H9 (cell line): ENCODE data around the gene FAM13A. TPM values are rescaled to one million over a fixed set of nuclear protein-coding genes. Genes with fewer than 3 reads are reported as not detected.

ENCODE experiments used
- DNase-seq: peaks from one replicate; pipeline ENCODE4 v3.0.0-alpha.2; 2017
- H2AFZ ChIP-seq: one replicate; pipeline ENCODE4 v1.6.1; 2013; ENCODE audit warnings: mild to moderate bottlenecking, low read length, control low read depth, moderate library complexity
- H2AK5ac ChIP-seq: 2 replicates; pipeline ENCODE4 v1.6.1; 2013; ENCODE audit warnings: low read length, control low read depth, mixed read lengths; ENCODE audit not compliant: insufficient read length
- H2BK120ac ChIP-seq: one replicate; pipeline ENCODE4 v1.6.1; 2013; ENCODE audit warnings: low read depth, mild to moderate bottlenecking, low read length, control low read depth, inconsistent platforms; ENCODE audit not compliant: poor library complexity, severe bottlenecking
- H2BK12ac ChIP-seq: 2 replicates; pipeline ENCODE4 v1.6.1; 2013; ENCODE audit warnings: low read length, control low read depth, mixed read lengths, low read depth; ENCODE audit not compliant: insufficient read length
- H2BK15ac ChIP-seq: 2 replicates; pipeline ENCODE4 v1.6.1; 2013; ENCODE audit warnings: low read depth, low read length, control low read depth
- H2BK20ac ChIP-seq: one replicate; pipeline ENCODE4 v1.6.1; 2013; ENCODE audit warnings: low read depth, mild to moderate bottlenecking, low read length, control low read depth, inconsistent platforms; ENCODE audit not compliant: poor library complexity, severe bottlenecking
- H2BK5ac ChIP-seq: 2 replicates; pipeline ENCODE4 v1.6.1; 2013; ENCODE audit warnings: low read length, control low read depth, mixed read lengths; ENCODE audit not compliant: insufficient read length
- H3K14ac ChIP-seq: 2 replicates; pipeline ENCODE4 v1.6.1; 2013; ENCODE audit warnings: low read length, control low read depth; ENCODE audit not compliant: insufficient read depth
- H3K18ac ChIP-seq: 2 replicates; pipeline ENCODE4 v1.6.1; 2013; ENCODE audit warnings: low read depth, mild to moderate bottlenecking, mixed read lengths, low read length, control low read depth; ENCODE audit not compliant: insufficient read length
- H3K23ac ChIP-seq: 2 replicates; pipeline ENCODE4 v1.6.1; 2013; ENCODE audit warnings: low read length, control low read depth, mixed read lengths, low read depth; ENCODE audit not compliant: insufficient read length
- H3K23me2 ChIP-seq: 2 replicates; pipeline ENCODE4 v1.6.1; 2013; ENCODE audit warnings: low read depth, mild to moderate bottlenecking, mixed read lengths, low read length, control low read depth; ENCODE audit not compliant: insufficient read length, poor library complexity, severe bottlenecking
- H3K27ac ChIP-seq: 2 replicates; pipeline ENCODE4 v1.5.1; 2013; ENCODE audit warnings: low read length, control low read depth, mixed read lengths, low read depth; ENCODE audit not compliant: insufficient read length
- H3K27me3 ChIP-seq: 2 replicates; pipeline ENCODE4 v1.6.1; 2013; ENCODE audit warnings: low read length, control low read depth, inconsistent platforms; ENCODE audit not compliant: insufficient read depth
- H3K4ac ChIP-seq: 2 replicates; pipeline ENCODE4 v1.6.1; 2013; ENCODE audit warnings: low read depth, mild to moderate bottlenecking, control low read depth, inconsistent platforms, low read length, moderate library complexity
- H3K4me1 ChIP-seq: 2 replicates; pipeline ENCODE4 v1.6.1; 2013; ENCODE audit warnings: low read length, control low read depth, inconsistent platforms; ENCODE audit not compliant: insufficient read depth
- H3K4me2 ChIP-seq: 2 replicates; pipeline ENCODE4 v1.6.1; 2013; ENCODE audit warnings: low read length, control low read depth, mixed read lengths; ENCODE audit not compliant: insufficient read length, insufficient read depth
- H3K56ac ChIP-seq: 2 replicates; pipeline ENCODE4 v1.6.1; 2013; ENCODE audit warnings: low read depth, mild to moderate bottlenecking, mixed read lengths, low read length, control low read depth; ENCODE audit not compliant: insufficient read length
- H3K79me1 ChIP-seq: 2 replicates; pipeline ENCODE4 v1.6.1; 2013; ENCODE audit warnings: low read depth, mild to moderate bottlenecking, moderate library complexity, low read length, control low read depth, inconsistent platforms; ENCODE audit not compliant: insufficient read depth, poor library complexity, severe bottlenecking
- H3K79me2 ChIP-seq: 2 replicates; pipeline ENCODE4 v1.6.1; 2013; ENCODE audit warnings: low read length, control low read depth, inconsistent platforms; ENCODE audit not compliant: insufficient read depth
- H3K9ac ChIP-seq: 2 replicates; pipeline ENCODE4 v1.6.1; 2013; ENCODE audit warnings: low read length, control low read depth, mixed read lengths; ENCODE audit not compliant: insufficient read length; ENCODE audit errors: extremely low read depth
- H3K9me3 ChIP-seq: one replicate; pipeline ENCODE4 v1.6.1; 2013; ENCODE audit warnings: low read depth, low read length, inconsistent platforms; ENCODE audit not compliant: control insufficient read depth
- H3T11ph ChIP-seq: one replicate; pipeline ENCODE4 v1.6.1; 2013; ENCODE audit warnings: mild to moderate bottlenecking, low read length, control low read depth, inconsistent platforms
- H4K20me1 ChIP-seq: one replicate; pipeline ENCODE4 v1.6.1; 2013; ENCODE audit not compliant: control insufficient read depth, insufficient read length, insufficient read depth
- H4K5ac ChIP-seq: 2 replicates; pipeline ENCODE4 v1.6.1; 2013; ENCODE audit warnings: low read depth, mild to moderate bottlenecking, mixed read lengths, low read length, control low read depth; ENCODE audit not compliant: insufficient read length
- H4K8ac ChIP-seq: replicated peaks from 2 replicates; pipeline ENCODE4 v1.6.1; 2013; ENCODE audit warnings: low read length, control low read depth, mixed read lengths, low read depth; ENCODE audit not compliant: insufficient read length
- H4K91ac ChIP-seq: 2 replicates; pipeline ENCODE4 v1.6.1; 2013; ENCODE audit warnings: low read depth, mild to moderate bottlenecking, moderate library complexity, mixed read lengths, low read length, control low read depth; ENCODE audit not compliant: insufficient read length
- H3K27ac Mint-ChIP-seq, 3 experiments: 2 replicates in 2 of 3; 3 replicates in 1 of 3; pipeline ENCODE4 v1.8.0; 2020 to 2021; ENCODE audit warnings: mixed read lengths in 3 of 3, mild to moderate bottlenecking in 1 of 3, moderate library complexity in 1 of 3
- H3K27me3 Mint-ChIP-seq: 2 replicates; pipeline ENCODE4 v1.8.0; 2021; ENCODE audit warnings: low read depth, mild to moderate bottlenecking, moderate library complexity, mixed read lengths
- H3K36me3 Mint-ChIP-seq, 3 experiments: 2 replicates in 2 of 3; 3 replicates in 1 of 3; pipeline ENCODE4 v1.8.0; 2020 to 2021; ENCODE audit warnings: low read depth in 3 of 3, mixed read lengths in 3 of 3; ENCODE audit not compliant: insufficient read depth in 1 of 3
- H3K4me1 Mint-ChIP-seq, 2 experiments: 2 replicates each; pipeline ENCODE4 v1.8.0; 2020; ENCODE audit warnings: mixed read lengths in 2 of 2
- H3K4me3 Mint-ChIP-seq, 2 experiments: 2 replicates in 1 of 2; 3 replicates in 1 of 2; pipeline ENCODE4 v1.8.0; 2020 to 2021; ENCODE audit warnings: mild to moderate bottlenecking in 2 of 2, mixed read lengths in 2 of 2, moderate library complexity in 1 of 2
- H3K9me3 Mint-ChIP-seq, 2 experiments: 2 replicates in 1 of 2; 3 replicates in 1 of 2; pipeline ENCODE4 v1.8.0; 2020; ENCODE audit warnings: mild to moderate bottlenecking in 2 of 2, mixed read lengths in 2 of 2, moderate library complexity in 1 of 2
- CTCF ChIP-seq: fragments of 200-600 bp; sonication (generic); conservative IDR thresholded peaks from 3 replicates; pipeline ENCODE4 v1.8.0; 2021; ENCODE audit warnings: antibody characterized with exemption, mild to moderate bottlenecking
- WGBS: extraction: QIAGEN DNeasy Blood & Tissue Kit; methylation state at CpG from one replicate; pipeline ENCODE4 v1.1.7; 2013; ENCODE audit warnings: missing lambda C conversion rate, low lambda C conversion rate, mixed read lengths; ENCODE audit not compliant: insufficient read length; ENCODE audit errors: extremely low coverage; 5-methylcytosine and 5-hydroxymethylcytosine counted together
- total RNA-seq: library from RNA; stranded (reverse); gene quantifications from 2 replicates; pipeline ENCODE4 v1.2.1, GENCODE V29; 2021

Gene FAM13A
- total RNA-seq, 1 experiment from 2014 or later, result 12.7 TPM

DNA sequence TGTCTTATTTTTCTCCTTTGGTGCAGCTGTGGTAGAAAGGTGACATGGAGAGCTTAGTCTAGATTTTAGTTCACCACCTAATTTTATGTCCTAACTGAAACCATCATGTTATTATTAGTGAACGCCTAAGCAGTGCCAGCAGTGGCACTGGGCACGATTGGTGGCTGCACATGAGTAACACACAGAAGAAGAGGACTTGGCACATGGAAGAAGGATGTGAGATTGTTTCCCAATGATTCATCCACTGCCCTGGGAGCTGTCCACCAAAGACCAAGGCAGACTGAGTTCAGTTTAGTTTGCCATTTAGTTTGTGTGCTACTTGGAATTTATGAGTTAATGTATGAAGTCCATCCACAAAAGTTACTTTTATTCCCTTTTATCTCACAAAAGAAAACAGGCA, 291.3 kb downstream of the FAM13A start:
- no CpG with 5 or more reads among the region's 2 CpGs for WGBS
- no peak overlapping the region for H2BK12ac ChIP-seq
- Mint-ChIP-seq H3K36me3 (no peaks in the 10 kb centered on the region), H3K4me1 (0 out of 4 replicates have a peak, but pooled peaks cover 0 to 6% of the 10 kb centered on the region in 2 experiments), H3K27ac (no peak overlapping the region), H3K4me3 (no peak overlapping the region), H3K27me3 (no peaks in the 10 kb centered on the region), H3K9me3 (no peaks in the 10 kb centered on the region)
- H2BK5ac ChIP-seq, result no peak overlapping the region
- H3K4me2 ChIP-seq, result no peak overlapping the region
- no peak overlapping the region for H2BK120ac ChIP-seq
- H3K18ac ChIP-seq, result no peak overlapping the region
- no peak overlapping the region for H3K4ac ChIP-seq
- no peak overlapping the region for H4K5ac ChIP-seq
- H3K23ac ChIP-seq, result no peak overlapping the region
- no peaks in the 10 kb centered on the region for H3K27me3 ChIP-seq
- H3K4me1 ChIP-seq, result no peaks in the 10 kb centered on the region; the same call in 1 of the 2 replicates
- no peak overlapping the region for H3K56ac ChIP-seq
- H3K9ac ChIP-seq, result no peak overlapping the region
- no peak overlapping the region for H3K27ac ChIP-seq
- H2BK15ac ChIP-seq, result no peak overlapping the region
- H2AK5ac ChIP-seq, result no peak overlapping the region
- H3K9me3 ChIP-seq, result no peaks in the 10 kb centered on the region
- no peak overlapping the region for H3T11ph ChIP-seq
- no peak overlapping the region for H4K91ac ChIP-seq
- no peak for TF ChIP-seq CTCF
- H3K79me1 ChIP-seq, result no peaks in the 10 kb centered on the region
- H3K23me2 ChIP-seq, result no peaks in the 10 kb centered on the region
- H3K79me2 ChIP-seq, result no peaks in the 10 kb centered on the region
- no peaks in the 10 kb centered on the region for H4K20me1 ChIP-seq
- H3K14ac ChIP-seq, result no peak overlapping the region
- no peak overlapping the region for H2AFZ ChIP-seq
- H2BK20ac ChIP-seq, result no peak overlapping the region
- H4K8ac ChIP-seq, result no peak overlapping the region
- no peak for DNase-seq
